ENCODE results near the gene STAB2.

The STAB2 gene

DNA sequence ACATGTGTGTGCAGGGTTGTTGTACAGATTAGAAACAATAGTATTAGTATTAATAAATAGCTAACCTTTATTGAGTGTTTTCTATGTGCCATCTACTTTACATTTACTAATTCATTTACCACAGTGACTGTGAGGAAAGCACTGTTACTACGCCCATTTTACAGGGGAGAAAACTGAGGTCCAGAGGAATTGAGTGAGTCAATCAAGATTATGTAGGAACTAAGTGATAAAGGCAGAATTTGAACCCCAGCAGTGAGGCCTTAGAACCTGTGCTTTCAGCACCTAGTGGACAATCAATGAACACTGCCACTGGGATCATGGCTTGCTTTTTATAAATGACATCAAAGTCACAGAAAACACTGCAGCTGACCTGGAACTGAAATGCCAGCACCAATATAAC is 225.7 kb downstream of the STAB2 start:
- DNase-seq: no peak

DNA sequence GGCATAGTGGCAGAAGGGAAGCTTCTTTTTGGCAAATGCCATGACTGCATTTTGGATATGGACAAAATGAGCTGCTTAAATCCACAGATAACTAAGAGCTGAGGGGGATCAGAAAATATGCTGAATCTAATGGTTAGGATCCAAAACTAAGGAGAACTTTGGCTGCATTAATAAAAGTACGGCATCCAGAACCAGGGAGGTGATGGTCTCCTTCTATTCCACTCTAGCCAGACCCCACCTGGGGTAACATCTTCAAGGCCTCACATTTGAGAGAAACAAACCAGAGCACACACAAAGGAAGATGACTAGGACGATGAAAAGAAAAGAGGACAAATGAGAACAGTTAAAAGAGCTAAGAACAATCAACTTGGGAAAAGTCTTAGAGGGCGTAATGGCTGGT is 226.4 kb downstream of the STAB2 start:
- DNase-seq: no peak

DNA sequence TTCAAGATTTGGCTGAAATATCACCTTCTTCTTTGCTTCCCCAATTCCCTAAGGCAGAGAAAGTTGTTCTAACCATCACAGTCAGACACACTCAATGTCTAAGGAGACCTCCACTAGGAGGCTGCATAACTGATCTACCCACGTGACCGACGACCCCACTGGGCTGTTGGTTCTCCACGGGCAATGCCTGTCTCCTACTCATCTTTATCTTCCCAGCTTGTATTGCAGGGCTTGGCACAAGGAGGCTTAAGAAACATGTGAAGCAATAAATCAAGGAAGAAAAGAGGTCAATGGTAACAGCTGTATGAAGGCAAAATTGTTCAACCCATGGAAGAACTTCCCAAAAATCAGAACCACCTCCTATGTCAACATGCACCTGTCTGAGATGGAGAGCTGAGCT is 226.9 kb downstream of the STAB2 start:
- DNase-seq: no peak

DNA sequence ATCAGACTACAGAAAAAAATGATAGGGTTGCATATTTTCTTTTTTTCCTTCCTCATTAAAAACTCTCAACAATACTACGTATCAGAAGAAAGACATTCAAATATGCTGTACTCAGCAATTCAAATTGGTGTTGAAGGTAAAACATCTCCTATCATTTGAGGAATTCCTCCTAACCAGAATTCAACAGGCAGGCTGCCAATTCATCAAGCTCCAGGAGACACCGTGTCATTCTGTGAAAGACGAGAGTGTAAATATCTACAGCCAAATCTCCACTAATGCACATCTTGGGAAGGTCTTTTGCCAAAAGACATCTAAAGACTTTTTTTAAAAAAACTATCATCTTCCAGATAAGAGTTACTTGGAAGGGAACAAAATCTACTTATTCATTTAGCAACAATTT is 227.4 kb downstream of the STAB2 start:
- DNase-seq: peak; percentile 44
